GM19035 (cell line): ENCODE data around the gene IL16.

ENCODE experiments used
- ATAC-seq: cut with Tn5 transposase; IDR thresholded peaks from one replicate; pipeline ENCODE4 v1.9.1; 2021; ENCODE audit not compliant: unreplicated experiment

IL16 gene

DNA sequence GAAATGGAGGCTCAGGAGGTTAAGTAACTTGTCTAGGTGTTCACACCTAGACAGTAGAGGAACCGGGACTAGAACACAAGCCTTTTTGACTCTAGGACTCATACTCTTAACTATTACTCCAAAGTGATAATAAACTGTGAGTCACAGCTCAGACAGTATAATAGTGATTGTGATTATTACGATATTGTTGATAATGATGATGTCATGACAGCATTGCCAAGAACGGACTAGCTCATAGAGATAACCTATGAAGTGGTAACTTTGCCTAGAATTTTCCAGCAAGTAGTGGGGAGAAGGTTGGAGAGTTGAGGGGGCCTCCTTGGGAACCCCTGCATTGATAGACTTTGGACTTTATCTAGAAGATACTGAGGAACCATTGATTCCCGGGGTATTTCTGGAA is 93.2 kb downstream of the IL16 start:
- no peak for ATAC-seq

DNA sequence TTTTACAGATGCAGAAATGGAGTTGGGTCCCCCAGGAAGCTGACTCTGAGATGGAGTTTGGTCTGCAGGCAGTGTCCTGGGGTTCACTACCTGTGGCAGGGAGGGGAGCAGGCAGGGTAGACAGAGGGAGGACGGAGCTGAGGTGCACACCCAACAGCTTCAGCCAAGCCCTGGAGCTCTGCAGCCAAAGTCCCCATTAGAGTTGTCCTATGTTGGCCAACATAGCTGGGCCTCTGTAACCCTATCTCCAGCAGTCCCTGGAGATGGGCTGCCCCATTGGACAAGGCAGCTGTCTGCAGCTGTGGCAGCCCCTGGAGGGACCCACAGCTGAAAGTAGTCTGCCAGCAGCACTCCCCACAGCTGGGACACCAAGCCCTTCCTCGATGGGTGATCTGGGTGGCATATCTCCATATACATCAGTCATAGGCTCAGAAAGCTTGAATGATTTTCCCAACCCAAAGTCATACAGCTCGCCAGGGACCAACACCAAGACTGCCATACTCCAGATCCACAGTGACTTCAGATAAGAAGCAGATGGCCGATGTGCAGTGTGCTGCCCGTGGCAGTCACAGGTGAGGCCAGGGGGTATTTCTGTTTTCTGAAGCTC is 95.3 kb downstream of the IL16 start:
- peak; percentile 2 for ATAC-seq

DNA sequence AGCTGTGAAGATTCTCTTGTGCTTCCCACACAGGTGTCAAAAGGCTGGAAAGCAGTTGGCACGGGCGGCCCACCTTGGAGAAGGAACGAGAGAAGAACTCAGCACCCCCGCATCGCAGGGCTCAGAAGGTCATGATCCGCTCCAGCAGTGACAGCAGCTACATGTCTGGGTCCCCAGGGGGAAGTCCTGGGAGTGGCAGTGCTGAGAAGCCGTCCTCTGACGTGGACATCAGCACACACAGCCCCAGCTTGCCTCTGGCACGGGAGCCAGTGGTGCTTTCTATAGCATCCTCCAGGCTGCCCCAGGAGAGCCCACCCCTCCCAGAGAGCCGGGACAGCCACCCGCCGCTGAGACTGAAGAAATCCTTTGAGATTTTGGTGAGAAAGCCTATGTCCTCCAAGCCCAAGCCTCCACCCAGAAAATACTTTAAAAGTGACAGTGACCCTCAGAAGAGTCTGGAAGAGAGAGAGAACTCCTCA is 95.9 kb downstream of the IL16 start:
- peak; percentile 41 for ATAC-seq

DNA sequence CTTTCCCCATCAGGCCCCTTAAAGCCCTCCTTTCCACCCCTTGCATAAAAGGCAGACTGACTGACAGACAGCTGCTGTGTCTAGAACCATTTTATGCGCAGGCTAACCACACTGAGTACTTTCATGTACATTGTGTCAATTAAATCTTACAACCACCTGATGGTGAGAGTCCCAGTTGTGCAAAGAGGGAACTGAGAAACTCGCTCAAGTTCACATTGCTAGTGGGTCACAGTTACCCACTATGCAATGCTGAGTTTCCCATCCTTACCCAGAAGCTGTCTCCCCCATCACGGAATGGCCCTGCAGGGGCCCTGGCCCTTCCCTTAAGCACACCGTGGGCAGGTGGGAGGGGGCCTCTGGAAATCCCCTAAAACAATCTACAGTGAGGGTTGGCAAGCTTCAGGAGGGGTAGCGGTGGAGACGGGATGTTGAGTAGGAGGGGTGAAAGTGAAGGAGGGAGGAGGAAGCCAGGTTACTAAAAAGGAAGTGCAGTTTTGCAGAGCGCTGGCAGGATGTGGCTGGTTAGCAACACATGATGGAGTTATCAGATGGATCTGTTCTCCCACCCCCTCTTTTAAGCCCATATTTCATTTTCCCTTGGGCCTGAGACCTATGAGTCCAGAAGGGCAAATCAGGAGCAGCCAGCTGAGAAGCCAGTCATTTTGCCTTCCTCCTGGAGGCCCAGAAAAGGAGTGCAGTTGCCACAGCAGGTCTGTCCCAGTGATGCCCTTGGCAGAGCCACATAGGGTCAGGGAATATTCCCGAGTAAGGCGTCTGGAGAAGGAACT is 97.2 kb downstream of the IL16 start:
- peak; percentile 61 for ATAC-seq

DNA sequence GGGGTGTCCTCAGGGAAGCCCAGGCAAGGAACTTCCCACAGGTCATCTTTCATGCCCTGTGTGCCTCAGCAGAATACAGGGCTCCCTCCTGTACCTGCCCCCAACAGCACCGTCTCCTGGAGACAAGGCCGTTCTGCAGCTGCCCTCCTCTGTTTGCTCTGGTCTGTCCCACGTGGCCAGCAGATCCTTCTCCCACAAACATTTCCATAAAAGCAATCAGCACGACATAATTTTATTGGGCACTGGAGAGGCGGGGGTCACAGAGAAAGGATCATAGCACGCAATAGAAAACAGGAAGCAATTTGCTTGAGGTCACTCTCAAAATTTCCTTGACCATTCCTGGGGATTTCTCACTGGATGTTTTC is 97.8 kb downstream of the IL16 start:
- ATAC-seq: no peak

DNA sequence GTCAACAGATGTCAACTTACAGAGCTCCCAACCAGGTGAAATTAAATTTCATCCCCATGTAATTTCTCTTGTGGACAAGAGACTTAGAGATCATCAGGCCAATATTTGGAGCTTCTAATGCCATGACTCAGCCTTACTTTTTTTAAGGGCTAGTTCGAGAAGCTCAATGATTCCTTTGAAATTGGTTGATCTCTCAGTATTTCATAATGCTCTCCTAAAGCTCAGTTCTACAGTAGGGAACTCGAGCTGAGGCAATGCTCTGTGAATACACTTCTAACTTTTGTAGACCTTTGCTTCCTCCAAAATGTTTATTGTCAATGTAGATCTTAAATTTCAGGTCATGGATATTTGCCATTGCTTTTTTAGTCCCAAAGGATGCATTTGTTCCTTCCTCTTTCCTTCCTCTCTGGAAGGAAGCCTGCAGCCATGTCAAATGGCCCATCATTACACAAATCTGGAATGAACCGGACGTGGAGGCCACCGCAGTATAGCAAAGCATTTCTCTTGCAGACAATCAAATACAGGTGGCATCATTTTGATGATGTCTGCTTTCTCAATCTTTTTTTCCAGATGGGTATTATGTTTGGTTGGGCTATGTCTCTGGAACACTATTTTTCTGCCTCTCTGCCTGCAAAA is 98.9 kb downstream of the IL16 start:
- ATAC-seq: no peak

DNA sequence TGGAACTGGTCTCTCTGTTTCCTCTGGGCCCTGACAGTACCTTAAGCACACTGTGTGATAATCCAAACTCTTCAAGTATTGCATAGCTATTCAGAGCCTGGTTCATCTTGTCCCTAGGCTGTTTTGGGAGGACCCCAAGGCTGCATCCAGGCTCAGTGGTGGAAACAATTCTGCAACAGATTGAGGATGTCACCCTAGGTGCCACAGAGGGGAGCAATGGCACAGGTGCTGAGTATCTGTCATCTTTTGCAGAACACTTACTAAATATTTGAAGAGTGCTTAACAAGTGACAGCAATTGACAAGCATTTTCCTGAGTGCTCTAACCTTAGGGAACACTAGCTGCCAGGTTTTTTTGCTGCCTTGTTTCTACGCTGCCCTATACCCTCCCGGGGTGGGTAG is 99.5 kb downstream of the IL16 start:
- no peak for ATAC-seq

DNA sequence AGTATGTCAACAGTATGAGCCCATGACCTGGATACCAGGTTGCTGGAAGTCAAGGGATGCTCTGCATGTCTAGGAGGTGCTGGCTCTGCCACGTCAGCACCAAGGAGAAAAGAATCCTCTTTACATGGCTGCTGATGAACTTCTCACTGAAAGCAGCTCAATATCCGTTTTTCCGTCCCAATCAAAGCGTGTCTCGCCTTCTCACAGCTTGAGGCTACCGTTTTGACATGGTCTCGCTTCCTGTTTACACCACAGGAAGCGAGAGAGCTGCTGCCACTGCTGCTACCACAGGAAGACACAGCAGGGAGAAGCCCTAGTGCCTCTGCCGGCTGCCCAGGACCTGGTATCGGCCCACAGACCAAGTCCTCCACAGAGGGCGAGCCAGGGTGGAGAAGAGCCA is 100.0 kb downstream of the IL16 start:
- ATAC-seq: peak; percentile 39

DNA sequence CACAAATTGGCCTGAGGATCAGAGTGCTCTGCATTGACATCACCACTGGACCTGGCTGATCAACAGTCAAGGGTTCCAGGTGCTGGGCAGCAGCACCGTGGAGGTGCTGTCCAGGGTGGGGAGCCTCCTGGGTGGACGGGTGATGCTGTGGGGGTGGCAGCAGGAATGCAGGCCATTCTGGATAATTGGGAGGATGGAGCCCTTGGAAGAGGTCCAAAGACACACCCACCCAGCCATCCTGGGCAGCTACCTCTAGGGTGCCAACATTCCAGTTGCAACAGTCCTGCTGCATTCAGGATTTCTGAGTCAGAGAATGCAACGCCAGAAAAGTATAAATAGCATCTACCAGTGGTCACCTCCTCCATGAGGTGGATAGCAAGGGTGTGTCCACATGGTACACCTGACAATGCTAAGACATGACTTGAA is 100.5 kb downstream of the IL16 start:
- ATAC-seq: no peak

DNA sequence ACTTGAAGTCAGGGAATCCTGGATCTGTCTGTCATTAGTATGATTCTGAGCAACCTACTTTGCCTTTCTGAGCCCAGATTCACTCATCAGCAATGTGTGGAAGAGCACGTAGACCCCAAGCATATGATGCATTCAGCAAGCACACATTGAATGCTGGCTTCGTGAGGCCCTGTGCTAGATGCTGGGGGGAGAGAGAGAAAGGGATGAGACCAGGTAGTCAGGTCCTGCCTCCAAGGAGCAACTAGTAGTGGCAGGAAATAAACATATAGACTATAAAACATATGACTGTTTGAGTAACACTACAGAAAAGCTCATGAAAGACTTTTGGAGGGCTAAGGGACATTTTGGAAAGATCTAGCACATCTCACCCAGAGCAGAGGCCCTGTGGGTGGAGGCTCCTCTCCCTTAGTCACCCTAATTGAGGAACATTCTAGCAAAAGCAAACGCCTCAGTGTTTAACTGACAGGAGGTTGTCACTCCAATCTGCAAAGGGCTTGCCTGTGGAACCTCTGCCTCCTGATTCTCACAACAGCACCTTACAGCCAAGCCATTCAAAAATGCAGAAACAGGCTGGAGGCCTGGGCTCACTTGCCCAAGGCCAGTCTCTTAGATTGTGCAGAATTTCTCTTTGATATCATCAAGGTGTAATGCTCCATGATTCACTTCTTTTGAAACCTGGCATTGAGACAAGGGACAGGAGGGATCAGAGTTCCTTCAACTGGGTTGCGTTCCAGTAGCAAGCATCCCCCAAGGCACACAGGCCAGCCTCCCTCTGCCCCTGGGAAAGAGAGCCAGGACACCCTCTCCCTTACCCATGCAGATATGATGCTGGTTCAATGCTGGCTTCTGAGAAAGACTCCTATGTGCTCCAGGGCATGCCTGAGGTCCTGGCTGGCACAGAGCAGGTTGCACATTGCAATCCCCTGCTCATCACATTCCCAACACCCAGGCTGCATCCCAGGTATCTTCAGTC is 101.2 kb downstream of the IL16 start:
- ATAC-seq: no peak

DNA sequence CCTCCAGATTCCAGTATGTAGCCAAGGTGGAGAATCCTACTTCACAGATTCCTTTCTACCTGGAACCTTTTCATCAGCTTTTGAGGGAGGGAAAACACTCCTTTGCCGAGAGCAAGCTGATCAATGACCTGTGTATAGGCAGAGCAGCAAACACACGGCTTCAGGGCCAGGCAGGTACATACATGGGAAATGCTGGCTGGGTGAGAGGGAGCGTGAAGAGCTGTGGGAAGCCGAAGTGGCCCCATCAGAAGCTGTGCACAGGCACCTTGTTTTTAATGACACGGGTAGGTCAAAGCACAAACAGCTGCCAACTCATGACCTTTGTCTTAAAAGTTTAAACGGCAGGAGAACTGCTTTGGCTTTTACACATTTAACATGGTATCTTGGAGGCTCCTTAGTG is 101.9 kb downstream of the IL16 start:
- no peak for ATAC-seq

DNA sequence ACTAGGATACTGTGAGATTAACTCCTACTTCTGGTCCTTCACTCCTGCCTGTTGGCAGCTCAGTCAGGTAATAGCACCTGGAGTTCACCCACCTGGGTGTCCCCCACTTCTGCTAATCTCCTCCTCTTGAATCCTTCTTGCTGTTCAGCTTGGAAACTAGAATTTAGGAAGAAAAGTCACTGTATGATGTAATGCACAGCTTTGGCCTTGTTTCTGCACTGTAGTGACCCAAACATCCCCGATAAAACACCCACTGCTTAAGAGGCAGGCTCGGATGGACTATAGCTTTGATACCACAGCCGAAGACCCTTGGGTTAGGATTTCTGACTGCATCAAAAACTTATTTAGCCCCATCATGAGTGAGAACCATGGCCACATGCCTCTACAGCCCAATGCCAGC is 102.5 kb downstream of the IL16 start:
- no peak for ATAC-seq

DNA sequence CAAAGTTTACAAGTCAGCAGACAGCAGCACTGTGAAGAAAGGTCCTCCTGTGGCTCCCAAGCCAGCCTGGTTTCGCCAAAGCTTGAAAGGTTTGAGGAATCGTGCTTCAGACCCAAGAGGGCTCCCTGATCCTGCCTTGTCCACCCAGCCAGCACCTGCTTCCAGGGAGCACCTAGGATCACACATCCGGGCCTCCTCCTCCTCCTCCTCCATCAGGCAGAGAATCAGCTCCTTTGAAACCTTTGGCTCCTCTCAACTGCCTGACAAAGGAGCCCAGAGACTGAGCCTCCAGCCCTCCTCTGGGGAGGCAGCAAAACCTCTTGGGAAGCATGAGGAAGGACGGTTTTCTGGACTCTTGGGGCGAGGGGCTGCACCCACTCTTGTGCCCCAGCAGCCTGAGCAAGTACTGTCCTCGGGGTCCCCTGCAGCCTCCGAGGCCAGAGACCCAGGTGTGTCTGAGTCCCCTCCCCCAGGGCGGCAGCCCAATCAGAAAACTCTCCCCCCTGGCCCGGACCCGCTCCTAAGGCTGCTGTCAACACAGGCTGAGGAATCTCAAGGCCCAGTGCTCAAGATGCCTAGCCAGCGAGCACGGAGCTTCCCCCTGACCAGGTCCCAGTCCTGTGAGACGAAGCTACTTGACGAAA is 103.1 kb downstream of the IL16 start:
- ATAC-seq: no peak

DNA sequence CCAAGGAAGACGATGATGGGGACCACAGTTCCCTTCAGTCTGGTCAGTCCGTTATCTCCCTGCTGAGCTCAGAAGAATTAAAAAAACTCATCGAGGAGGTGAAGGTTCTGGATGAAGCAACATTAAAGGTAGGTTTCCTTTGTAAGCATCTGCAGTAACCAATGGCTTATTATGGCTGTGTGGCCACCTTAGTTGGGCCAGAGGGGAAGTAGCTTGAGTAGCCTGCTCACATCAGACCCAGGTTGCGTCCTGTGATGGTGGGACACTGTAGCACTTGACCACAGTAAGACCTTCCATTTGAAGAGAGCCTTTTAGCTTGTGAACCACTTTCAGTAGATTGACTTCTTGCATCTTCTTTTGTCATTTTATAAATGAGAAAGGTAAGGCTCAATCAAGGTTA is 104.7 kb downstream of the IL16 start:
- peak; percentile 23 for ATAC-seq

DNA sequence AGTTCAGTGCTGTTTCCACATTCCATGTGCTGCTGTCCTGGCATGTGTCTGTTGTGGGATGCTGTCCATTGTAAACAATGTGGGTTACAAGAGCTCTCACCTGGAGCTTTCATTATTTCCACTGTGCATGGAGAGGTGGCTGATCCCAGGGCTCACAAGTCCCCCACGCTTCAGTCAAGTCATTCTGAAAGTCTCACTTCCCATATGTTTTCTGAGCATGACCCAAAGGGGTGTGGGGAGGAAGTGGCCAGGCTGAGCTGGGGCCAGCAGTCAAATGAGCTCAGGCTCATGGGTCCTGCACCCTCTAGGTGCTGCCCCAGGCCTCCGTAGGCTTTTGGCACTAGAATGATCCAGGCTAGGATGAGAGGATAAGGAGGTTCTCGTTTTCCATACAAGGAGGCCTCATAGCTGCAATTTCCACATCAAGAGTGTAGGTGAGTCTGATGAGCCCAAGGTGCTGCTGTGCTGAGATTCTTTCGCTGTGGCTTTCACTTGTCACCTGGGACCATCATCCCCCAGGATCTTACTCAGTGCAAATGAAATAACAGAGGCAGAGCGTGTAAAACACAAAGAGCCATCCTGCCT is 105.2 kb downstream of the IL16 start:
- ATAC-seq: peak; percentile 78

DNA sequence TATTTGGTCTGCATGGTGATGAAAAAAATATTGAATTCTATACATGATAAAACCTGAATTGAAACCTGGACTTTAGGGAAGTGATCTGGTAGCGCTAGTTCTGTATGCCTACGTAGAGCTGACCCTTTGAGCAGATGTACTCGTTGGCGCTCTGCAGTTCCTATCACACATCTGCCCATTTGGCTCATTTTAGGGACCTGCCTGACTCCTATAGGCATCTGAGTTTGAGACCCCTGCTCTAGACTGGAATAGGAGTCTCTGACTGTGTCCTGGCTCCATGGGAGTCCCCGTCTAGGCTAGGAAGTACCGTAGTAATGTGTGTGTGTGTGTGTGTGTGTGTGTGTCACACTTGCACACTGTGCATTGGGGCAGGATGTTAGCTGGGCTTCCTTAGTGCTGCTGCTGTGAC is 106.0 kb downstream of the IL16 start:
- ATAC-seq: no peak

DNA sequence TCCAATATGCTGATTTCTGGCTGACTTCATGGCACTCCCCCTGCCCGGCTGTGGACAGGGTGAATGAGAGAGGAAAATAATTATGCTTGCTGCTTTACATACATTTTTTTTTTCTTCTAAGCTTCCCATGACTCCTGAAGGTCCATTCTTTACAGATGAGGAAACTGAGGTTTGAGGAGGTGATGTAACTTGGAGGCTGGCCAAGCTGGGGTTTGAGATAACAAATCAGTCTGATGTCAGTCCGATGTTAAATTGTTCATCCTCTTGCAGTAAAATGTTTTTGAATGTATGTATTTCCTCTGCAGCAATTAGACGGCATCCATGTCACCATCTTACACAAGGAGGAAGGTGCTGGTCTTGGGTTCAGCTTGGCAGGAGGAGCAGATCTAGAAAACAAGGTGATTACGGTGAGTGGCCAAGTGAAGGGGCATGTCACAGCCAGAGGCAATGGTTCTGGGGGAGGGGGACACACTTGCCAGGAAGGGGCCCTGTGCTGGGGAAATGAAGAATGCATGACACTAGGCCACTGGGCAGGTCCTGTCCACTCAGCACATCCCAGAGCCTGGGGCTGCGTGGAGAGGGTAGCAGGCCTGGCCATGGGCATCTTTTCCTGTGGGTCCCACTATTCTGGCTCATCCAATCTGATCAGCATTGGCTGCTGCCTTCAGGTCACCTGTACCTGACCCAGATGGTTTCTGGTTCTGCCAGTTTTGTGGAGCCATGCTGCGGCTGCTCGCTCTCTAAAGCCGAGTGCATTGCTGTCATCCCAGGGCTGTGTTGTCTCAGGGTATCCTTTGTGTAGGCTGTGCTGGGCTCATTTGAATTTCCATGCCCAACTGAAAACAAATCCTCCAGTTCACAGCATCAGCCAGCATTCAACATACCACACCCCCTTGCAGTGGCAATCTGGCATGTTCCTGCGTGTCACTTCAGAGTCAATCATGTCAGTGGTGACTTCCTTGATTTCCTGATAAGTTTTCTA is 106.9 kb downstream of the IL16 start:
- no peak for ATAC-seq

DNA sequence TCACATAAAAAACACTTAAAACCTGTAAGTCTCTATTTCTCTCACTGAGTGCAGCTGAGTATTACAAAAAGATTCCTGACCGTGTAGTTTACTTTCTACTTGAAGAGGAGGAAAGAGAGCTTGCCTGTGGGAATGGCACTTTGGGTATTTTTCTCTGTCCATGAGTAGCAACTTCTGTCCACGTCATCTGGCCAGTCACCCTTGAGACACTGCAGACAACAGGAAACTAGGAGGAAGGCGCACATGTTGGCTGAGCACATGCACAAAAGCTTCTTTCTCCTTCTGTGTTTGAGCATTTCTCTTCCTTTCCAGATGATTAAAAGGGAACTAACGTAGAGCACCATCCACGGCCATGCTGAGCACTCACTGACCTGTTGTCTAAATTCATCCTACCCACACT is 107.5 kb downstream of the IL16 start:
- ATAC-seq: no peak

DNA sequence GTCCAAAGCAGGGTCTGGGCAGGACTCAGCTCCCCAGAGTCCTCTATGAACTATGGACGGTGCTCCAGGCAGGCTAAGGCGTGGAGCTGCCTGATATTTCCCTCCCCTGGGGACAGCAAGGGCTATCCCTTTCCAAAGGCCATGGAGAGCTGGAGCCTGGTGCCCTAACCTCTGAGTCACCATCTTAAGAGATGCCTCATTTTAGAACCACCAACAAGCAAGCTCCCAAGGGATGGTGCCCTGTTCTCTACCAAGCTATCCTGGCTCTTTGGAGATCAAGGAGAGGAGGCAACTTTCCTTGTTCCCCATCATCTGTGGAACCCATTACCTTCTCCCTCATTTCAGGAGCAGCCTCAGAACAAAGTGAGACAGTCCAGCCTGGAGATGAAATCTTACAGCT is 111.6 kb downstream of the IL16 start:
- ATAC-seq: no peak
